Neural progenitor cell (in vitro differentiated cells): ENCODE measurements around the gene PPP1R8.

ENCODE experiments used
- CTCF ChIP-seq: fragments of 200-600 bp; sonication (generic); IDR thresholded peaks from 2 replicates; pipeline ENCODE4 v1.5.1; 2017; ENCODE audit warnings: antibody characterized with exemption, mild to moderate bottlenecking
- EZH2phosphoT487 ChIP-seq: fragments of 200-600 bp; sonication (generic); IDR thresholded peaks from 2 replicates; pipeline ENCODE4 v1.6.1; 2017; ENCODE audit warnings: antibody characterized with exemption

- no peak for TF ChIP-seq EZH2phosphoT487
- no peak for TF ChIP-seq CTCF
These were observed 38.0 kb downstream of the PPP1R8 start for GRCh38 chr1:27868556-27868931.
